ENCODE data around the gene RIPOR3. TPM values are rescaled to one million over a fixed set of nuclear protein-coding genes. Genes with fewer than 3 reads are reported as not detected.
A peak's percentile ranks its signal among the peaks of the same experiment; 100 is the strongest.

RIPOR3 gene
- polyA plus RNA-seq, 1 donor (not counting 4 experiments of a cell fraction or from before 2014, with no cell fraction given): 0.10 TPM

- peaks cover 67 to 76% of the 10 kb centered on the region in 2 experiments for H3K36me3 ChIP-seq (ENCODE audit: control insufficient read depth in 2 of 2, extremely low read depth in 1 of 2, insufficient read depth in 2 of 2, low read length in 2 of 2)
- H3K4me3 ChIP-seq (ENCODE audit: control insufficient read depth in 2 of 3, extremely low read depth in 1 of 3, insufficient read depth in 2 of 3, low read depth in 1 of 3, low read length in 3 of 3): no peak overlapping the region
- H3K9me3 ChIP-seq (ENCODE audit: control insufficient read depth, low read depth, low read length): no peaks in the 10 kb centered on the region
- H3K27ac ChIP-seq (ENCODE audit: control insufficient read depth, insufficient read depth, low read length): no peak overlapping the region
- dilution Hi-C loops (cut with MboI; ENCODE audit: extremely low pct_ligation_motif_present, low sequenced_read_pairs): no loop called here
- peaks cover 24% of the 10 kb centered on the region for H3K79me2 ChIP-seq (ENCODE audit: control insufficient read depth, insufficient read depth, low read length)
- no peak overlapping the region for H2AFZ ChIP-seq (ENCODE audit: control insufficient read depth, low read length)
- H3K9ac ChIP-seq (ENCODE audit: control insufficient read depth, extremely low read depth, insufficient read depth, low read length): no peak overlapping the region
- TF ChIP-seq CTCF (optimal IDR thresholded peaks at IDR 0.05 in 1 of 3, IDR thresholded peaks at IDR 0.05 in 1 of 3, conservative IDR thresholded peaks at IDR 0.05 in 1 of 3; ENCODE audit: extremely low read depth in 1 of 3, insufficient read depth in 2 of 3, low read length in 3 of 3) (no peak), EZH2 (IDR thresholded peaks at IDR 0.05; ENCODE audit: low read length) (no peak)
- no peak overlapping the region for H3K4me2 ChIP-seq (ENCODE audit: control insufficient read depth, extremely low read depth, insufficient read depth, low read depth, low read length)
- peaks cover 11% of the 10 kb centered on the region for H4K20me1 ChIP-seq (ENCODE audit: control insufficient read depth, extremely low read depth, insufficient read depth, low read length)
- no peak for FAIRE-seq
- H3K9me1 ChIP-seq (ENCODE audit: control insufficient read depth, extremely low read depth, insufficient read depth, low read length): no peaks in the 10 kb centered on the region
- DNase-seq (ENCODE audit: low read depth, low spot score): no peak
- H3K4me1 ChIP-seq (ENCODE audit: control insufficient read depth, extremely low read depth, insufficient read depth, low read length): no peaks in the 10 kb centered on the region
- no peaks in the 10 kb centered on the region for H3K27me3 ChIP-seq (ENCODE audit: control insufficient read depth, extremely low read depth, insufficient read depth, low read length)
These were observed 113.9 kb downstream of the RIPOR3 start for GRCh38 chr20:50577175-50578018.

- H3K36me3 ChIP-seq (ENCODE audit: control insufficient read depth in 2 of 2, extremely low read depth in 1 of 2, insufficient read depth in 2 of 2, low read length in 2 of 2): peaks cover 60 to 73% of the 10 kb centered on the region in 2 experiments
- peaks cover 14% of the 10 kb centered on the region for H4K20me1 ChIP-seq (ENCODE audit: control insufficient read depth, extremely low read depth, insufficient read depth, low read length)
- H3K27me3 ChIP-seq (ENCODE audit: control insufficient read depth, extremely low read depth, insufficient read depth, low read length): no peaks in the 10 kb centered on the region
- no peak overlapping the region for H3K9ac ChIP-seq (ENCODE audit: control insufficient read depth, extremely low read depth, insufficient read depth, low read length)
- no peak overlapping the region for H2AFZ ChIP-seq (ENCODE audit: control insufficient read depth, low read length)
- no peaks in the 10 kb centered on the region for H3K4me1 ChIP-seq (ENCODE audit: control insufficient read depth, extremely low read depth, insufficient read depth, low read length)
- H3K27ac ChIP-seq (ENCODE audit: control insufficient read depth, insufficient read depth, low read length): no peak overlapping the region
- dilution Hi-C loops (cut with MboI; ENCODE audit: extremely low pct_ligation_motif_present, low sequenced_read_pairs): no loop called here
- H3K4me2 ChIP-seq (ENCODE audit: control insufficient read depth, extremely low read depth, insufficient read depth, low read depth, low read length): no peak overlapping the region
- H3K9me3 ChIP-seq (ENCODE audit: control insufficient read depth, low read depth, low read length): no peaks in the 10 kb centered on the region
- H3K9me1 ChIP-seq (ENCODE audit: control insufficient read depth, extremely low read depth, insufficient read depth, low read length): no peaks in the 10 kb centered on the region
- peaks cover 36% of the 10 kb centered on the region for H3K79me2 ChIP-seq (ENCODE audit: control insufficient read depth, insufficient read depth, low read length)
- DNase-seq (ENCODE audit: low read depth, low spot score): no peak
- H3K4me3 ChIP-seq (ENCODE audit: control insufficient read depth in 2 of 3, extremely low read depth in 1 of 3, insufficient read depth in 2 of 3, low read depth in 1 of 3, low read length in 3 of 3): no peak overlapping the region
- peak; percentile 43 for FAIRE-seq
- no peak for TF ChIP-seq EZH2 (IDR thresholded peaks at IDR 0.05; ENCODE audit: low read length)
- peak; percentile 71 to 97 (median 79) for TF ChIP-seq CTCF (optimal IDR thresholded peaks at IDR 0.05 in 1 of 3, IDR thresholded peaks at IDR 0.05 in 1 of 3, conservative IDR thresholded peaks at IDR 0.05 in 1 of 3; ENCODE audit: extremely low read depth in 1 of 3, insufficient read depth in 2 of 3, low read length in 3 of 3)
These were observed 115.2 kb downstream of the RIPOR3 start for GRCh38 chr20:50575865-50576720.
